Dedifferentiated amniotic fluid mesenchymal stem cell (primary cell): ENCODE results near the gene PLA2R1.
"Not testable (repeated sequence)": the region's sequence is repeated elsewhere in the genome, so short reads cannot be mapped to it uniquely, and the experiment has no call there.

Experiments used
- DNase-seq: peaks from one replicate; pipeline ENCODE4 v3.0.0-alpha.2; 2016; ENCODE audit errors: extremely low spot score

Gene PLA2R1

GRCh38 chr2:160063879-160064612 lies 1.6 kb upstream of the PLA2R1 start:
- no peak for DNase-seq

- DNase-seq = no peak
Observed at GRCh38 chr2:160063271-160063670, 856 bp upstream of the PLA2R1 start.

GRCh38 chr2:160061944-160062291 lies 497 bp downstream of the PLA2R1 start:
- DNase-seq = no peak

GRCh38 chr2:160061533-160061932 lies 882 bp downstream of the PLA2R1 start:
- DNase-seq = no peak

GRCh38 chr2:160060297-160060696 lies 2.1 kb downstream of the PLA2R1 start:
- DNase-seq = no peak

GRCh38 chr2:160057356-160057755 lies 5.1 kb downstream of the PLA2R1 start:
- no peak for DNase-seq

- DNase-seq = no peak
Observed at GRCh38 chr2:160055726-160056108, 6.7 kb downstream of the PLA2R1 start.

- DNase-seq = no peak
Observed at GRCh38 chr2:160054984-160055725, 7.3 kb downstream of the PLA2R1 start.

- DNase-seq = no peak
Observed at GRCh38 chr2:160053946-160054345, 8.5 kb downstream of the PLA2R1 start.

- DNase-seq = no peak
Observed at GRCh38 chr2:160052531-160052930, 9.9 kb downstream of the PLA2R1 start.

- DNase-seq = no peak
Observed at GRCh38 chr2:160051371-160051800, 11.0 kb downstream of the PLA2R1 start.

- no peak for DNase-seq
Observed at GRCh38 chr2:160050147-160050546, 12.3 kb downstream of the PLA2R1 start.

- no peak for DNase-seq
Observed at GRCh38 chr2:160045703-160046210, 16.7 kb downstream of the PLA2R1 start.

- DNase-seq = no peak
Observed at GRCh38 chr2:160044728-160045127, 17.7 kb downstream of the PLA2R1 start.

- DNase-seq = no peak
Observed at GRCh38 chr2:160043265-160043664, 19.1 kb downstream of the PLA2R1 start.

GRCh38 chr2:160042054-160042453 lies 20.4 kb downstream of the PLA2R1 start:
- DNase-seq = no peak

- no peak for DNase-seq
Observed at GRCh38 chr2:160041091-160041490, 21.3 kb downstream of the PLA2R1 start.

- DNase-seq = peak; percentile 43
Observed at GRCh38 chr2:160039166-160039903, 23.1 kb downstream of the PLA2R1 start.

GRCh38 chr2:160038662-160039061 lies 23.8 kb downstream of the PLA2R1 start:
- DNase-seq = not testable (repeated sequence)

GRCh38 chr2:160036736-160037135 lies 25.7 kb downstream of the PLA2R1 start:
- DNase-seq = no peak

- no peak for DNase-seq
Observed at GRCh38 chr2:160035125-160035524, 27.3 kb downstream of the PLA2R1 start.

- no peak for DNase-seq
Observed at GRCh38 chr2:160034396-160034795, 28.0 kb downstream of the PLA2R1 start.
